ENCODE data around the gene PSG4.
"Not testable (repeated sequence)": the region's sequence is repeated elsewhere in the genome, so short reads cannot be mapped to it uniquely, and the experiment has no call there.

DNA sequence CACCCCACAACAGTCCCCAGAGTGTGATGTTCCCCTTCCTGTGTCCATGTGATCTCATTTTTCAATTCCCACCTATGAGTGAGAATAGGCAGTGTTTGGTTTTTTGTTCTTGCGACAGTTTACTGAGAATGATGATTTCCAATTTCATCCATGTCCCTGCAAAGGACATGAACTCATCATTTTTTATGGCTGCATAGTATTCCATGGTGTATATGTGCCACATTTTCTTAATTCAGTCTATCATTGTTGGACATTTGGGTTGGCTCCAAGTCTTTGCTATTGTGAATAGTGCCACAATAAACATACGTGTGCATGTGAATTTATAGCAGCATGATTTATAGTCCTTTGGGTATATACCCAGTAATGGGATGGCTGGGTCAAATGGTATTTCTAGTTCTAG, 36.8 kb upstream of the PSG4 start:
- not testable (repeated sequence) for TF ChIP-seq YY1 (IDR thresholded peaks at IDR 0.05; ENCODE audit: insufficient read depth, insufficient read length); ZNF274 (IDR thresholded peaks at IDR 0.05; ENCODE audit: low read depth, low read length)

All from NT2/D1 (cell line).